ENCODE measurements around the gene SDC1. TPM values are rescaled to one million over a fixed set of nuclear protein-coding genes. Genes with fewer than 3 reads are reported as not detected.
A peak's percentile ranks its signal among the peaks of the same experiment; 100 is the strongest.
"Not testable (repeated sequence)": the region's sequence is repeated elsewhere in the genome, so short reads cannot be mapped to it uniquely, and the experiment has no call there.

Gene SDC1
- total RNA-seq: 100 to 1,000 TPM; 260 to 452 (median 415) TPM
- long read RNA-seq, transcript SDC1-201 (5 exons, 3,147 nt): major isoform, 28 of 82 reads
- long read RNA-seq, partial matches to known transcripts: 13 of 82 reads
- long read RNA-seq, other reads (novel, unspliced or antisense): 40 of 82 reads

- Histone ChIP-seq H3K9me3 (no peaks in the 10 kb centered on the region), H3K27me3 (no peaks in the 10 kb centered on the region), H3K27ac (peak within 1 kb of the TSS; percentile 90 to 99 (median 92)), H3K36me3 (peaks cover 0 to 4% (median 0%) of the 10 kb centered on the region in 4 donors), H3K4me3 (peak within 1 kb of the TSS; percentile 85 to 93 (median 85)), H3K4me1 (peaks cover 0 to 40% (median 17%) of the 10 kb centered on the region in 4 donors)
- TF ChIP-seq CTCF (IDR thresholded peaks at IDR 0.05) (no peak), POLR2A (IDR thresholded peaks at IDR 0.05) (peak; percentile 79)
- DNase-seq: peak; percentile 80 to 92 (median 91)
- intact Hi-C loops (cut with DNase I): loop anchor here in 1 of 2 donors (10.0 kb wide), 1 partner anchor 110 kb away; no protein-coding TSS in a partner anchor
- peak; percentile 50 to 79 (median 65) for ATAC-seq
- 0% methylated on average over 23 of the region's 65 CpGs for WGBS (ENCODE audit: insufficient coverage, low coverage, low lambda C conversion rate, missing lambda C conversion rate)
Measured at GRCh38 chr2:20224716-20225293, at the start of gene SDC1. SDC1 (minus strand) TSS chr2:20225130; CDS start chr2:20224867, 263 bp downstream.

- H3K27ac ChIP-seq: no peak overlapping the region
- WGBS (ENCODE audit: insufficient coverage, low coverage, low lambda C conversion rate, missing lambda C conversion rate): 93% methylated on average over 4 of the region's 4 CpGs
Measured at GRCh38 chr2:20273042-20273441, 48.1 kb upstream of the SDC1 start.

GRCh38 chr2:20268317-20268716 lies 43.4 kb upstream of the SDC1 start:
- H3K9me3 ChIP-seq; H3K27me3 ChIP-seq; H3K4me3 ChIP-seq; ATAC-seq; H3K4me1 ChIP-seq; DNase-seq; H3K36me3 ChIP-seq; intact Hi-C loops (cut with DNase I); H3K27ac ChIP-seq: not testable (repeated sequence)
- 89% methylated on average over 2 of the region's 6 CpGs for WGBS (ENCODE audit: insufficient coverage, low coverage, low lambda C conversion rate, missing lambda C conversion rate)

More at GRCh38 chr2:20273042-20273441, 48.1 kb upstream of the SDC1 start:
- H3K27me3 ChIP-seq: no peaks in the 10 kb centered on the region
- TF ChIP-seq CTCF (IDR thresholded peaks at IDR 0.05): no peak
- no peak for TF ChIP-seq POLR2A (IDR thresholded peaks at IDR 0.05)
- no peak for DNase-seq
- intact Hi-C loops (cut with DNase I): no loop called here
- H3K9me3 ChIP-seq: no peaks in the 10 kb centered on the region
- ATAC-seq: no peak
- H3K4me1 ChIP-seq: no peaks in the 10 kb centered on the region
- peaks cover 0 to 8% (median 3%) of the 10 kb centered on the region in 4 donors for H3K36me3 ChIP-seq
- no peak overlapping the region for H3K4me3 ChIP-seq

GRCh38 chr2:20267529-20267928 lies 42.6 kb upstream of the SDC1 start:
- H3K27ac ChIP-seq: no peak overlapping the region
- DNase-seq: no peak
- TF ChIP-seq POLR2A (IDR thresholded peaks at IDR 0.05) (no peak), CTCF (IDR thresholded peaks at IDR 0.05) (no peak)
- ATAC-seq: no peak
- H3K36me3 ChIP-seq: peaks cover 0 to 16% (median 0%) of the 10 kb centered on the region in 4 donors
- no peaks in the 10 kb centered on the region for H3K9me3 ChIP-seq
- 85% methylated on average over 2 of the region's 2 CpGs for WGBS (ENCODE audit: insufficient coverage, low coverage, low lambda C conversion rate, missing lambda C conversion rate)
- intact Hi-C loops (cut with DNase I): no loop called here
- no peaks in the 10 kb centered on the region for H3K4me1 ChIP-seq
- no peaks in the 10 kb centered on the region for H3K27me3 ChIP-seq
- no peak overlapping the region for H3K4me3 ChIP-seq

GRCh38 chr2:20264629-20265028 lies 39.7 kb upstream of the SDC1 start:
- intact Hi-C loops (cut with DNase I): no loop called here
- Histone ChIP-seq H3K4me1 (no peaks in the 10 kb centered on the region), H3K27me3 (no peaks in the 10 kb centered on the region), H3K27ac (no peak overlapping the region), H3K4me3 (no peak overlapping the region), H3K9me3 (no peaks in the 10 kb centered on the region), H3K36me3 (peaks cover 2 to 30% (median 8%) of the 10 kb centered on the region in 4 donors)
- ATAC-seq: peak in 1 of 4 donors; percentile 39
- no peak for DNase-seq
- 38% methylated on average over 2 of the region's 2 CpGs for WGBS (ENCODE audit: insufficient coverage, low coverage, low lambda C conversion rate, missing lambda C conversion rate)
- TF ChIP-seq POLR2A (IDR thresholded peaks at IDR 0.05): no peak
- no peak for TF ChIP-seq CTCF (IDR thresholded peaks at IDR 0.05)

Data from right lobe of liver (tissue), 6 donors.